Measurements from ENCODE around the gene SLC39A13. TPM values are rescaled to one million over a fixed set of nuclear protein-coding genes. Genes with fewer than 3 reads are reported as not detected.
A peak's percentile ranks its signal among the peaks of the same experiment; 100 is the strongest.

Gene SLC39A13
- total RNA-seq, 2 experiments from 2014 or later, result 10.0 to 10.5 TPM

- no peak for TF ChIP-seq CTCF (IDR thresholded peaks at IDR 0.05)
Observed at GRCh38 chr11:47441421-47441820, 33.0 kb downstream of the SLC39A13 start.

GRCh38 chr11:47442514-47442913, 34.1 kb downstream of the SLC39A13 start:
- POLR2A ChIA-PET, result interaction anchor here (1.9 kb wide), 1 partner anchor 16 kb away, joined by 10 read pairs; the partner anchor contains the start of gene PSMC3
- no peak overlapping the region for H3K4me3 Mint-ChIP-seq
- CTCF ChIA-PET, result interaction anchor here (1.0 to 2.7 kb wide), 4 partner anchors 11 to 68 kb away, joined by 3 to 8 read pairs (median 5); no protein-coding TSS in a partner anchor
- H3K36me3 Mint-ChIP-seq (ENCODE audit: low read depth), result no peaks in the 10 kb centered on the region
- H3K9me3 Mint-ChIP-seq, result no peaks in the 10 kb centered on the region
- peaks cover 6% of the 10 kb centered on the region for H3K4me1 Mint-ChIP-seq (ENCODE audit: low read depth)
- intact Hi-C loops (cut with micrococcal nuclease), result no loop called here
- H3K27ac Mint-ChIP-seq, result no peak overlapping the region
- TF ChIP-seq CTCF (IDR thresholded peaks at IDR 0.05), result no peak
- no peaks in the 10 kb centered on the region for H3K27me3 Mint-ChIP-seq
- no peak for ATAC-seq
- no peak for DNase-seq

More at GRCh38 chr11:47441421-47441820, 33.0 kb downstream of the SLC39A13 start:
- Mint-ChIP-seq H3K9me3 (no peaks in the 10 kb centered on the region), H3K4me3 (no peak overlapping the region), H3K36me3 (ENCODE audit: low read depth) (no peaks in the 10 kb centered on the region), H3K27ac (no peak overlapping the region), H3K27me3 (no peaks in the 10 kb centered on the region), H3K4me1 (ENCODE audit: low read depth) (peaks cover 6% of the 10 kb centered on the region)
- intact Hi-C loops (cut with micrococcal nuclease), result no loop called here
- ATAC-seq (no peak), DNase-seq (no peak)
- CTCF ChIA-PET, result no interaction called here
- POLR2A ChIA-PET, result interaction anchor here (1.9 kb wide), 1 partner anchor 15 kb away, joined by 10 read pairs; the partner anchor contains the start of gene PSMC3

GRCh38 chr11:47443028-47443700, 34.8 kb downstream of the SLC39A13 start:
- no peak for TF ChIP-seq CTCF (IDR thresholded peaks at IDR 0.05)

GRCh38 chr11:47443817-47444216, 35.4 kb downstream of the SLC39A13 start:
- Mint-ChIP-seq H3K27ac (no peak overlapping the region), H3K27me3 (no peaks in the 10 kb centered on the region), H3K4me3 (no peak overlapping the region), H3K4me1 (ENCODE audit: low read depth) (peaks cover 6% of the 10 kb centered on the region), H3K9me3 (no peaks in the 10 kb centered on the region), H3K36me3 (ENCODE audit: low read depth) (no peaks in the 10 kb centered on the region)
- POLR2A ChIA-PET, result no interaction called here
- no peak for ATAC-seq
- intact Hi-C loops (cut with micrococcal nuclease), result no loop called here
- DNase-seq, result no peak
- CTCF ChIA-PET, result interaction anchor here (1.6 to 2.7 kb wide), 4 partner anchors 10 to 70 kb away, joined by 4 to 8 read pairs (median 7); no protein-coding TSS in a partner anchor
- no peak for TF ChIP-seq CTCF (IDR thresholded peaks at IDR 0.05)

More at GRCh38 chr11:47443028-47443700, 34.8 kb downstream of the SLC39A13 start:
- Mint-ChIP-seq H3K4me3 (no peak overlapping the region), H3K27me3 (no peaks in the 10 kb centered on the region), H3K36me3 (ENCODE audit: low read depth) (no peaks in the 10 kb centered on the region), H3K27ac (no peak overlapping the region), H3K9me3 (no peaks in the 10 kb centered on the region), H3K4me1 (ENCODE audit: low read depth) (peaks cover 6% of the 10 kb centered on the region)
- POLR2A ChIA-PET, result interaction anchor here (1.9 kb wide), 1 partner anchor 17 kb away, joined by 10 read pairs; the partner anchor contains the start of gene PSMC3
- ATAC-seq (peak; percentile 78), DNase-seq (peak; percentile 23)
- CTCF ChIA-PET, result interaction anchor here (0.5 to 2.7 kb wide), 7 partner anchors 10 to 293 kb away, joined by 3 to 8 read pairs (median 4); no protein-coding TSS in a partner anchor
- intact Hi-C loops (cut with micrococcal nuclease), result no loop called here

- TF ChIP-seq CTCF (IDR thresholded peaks at IDR 0.05), result no peak
- Mint-ChIP-seq H3K27me3 (no peaks in the 10 kb centered on the region), H3K4me1 (ENCODE audit: low read depth) (peaks cover 6% of the 10 kb centered on the region), H3K4me3 (no peak overlapping the region), H3K36me3 (ENCODE audit: low read depth) (no peaks in the 10 kb centered on the region), H3K27ac (no peak overlapping the region), H3K9me3 (no peaks in the 10 kb centered on the region)
- ChIA-PET CTCF (interaction anchor here (0.6 kb wide), 1 partner anchor 19 kb away, joined by 3 read pairs; the partner anchor contains the start of gene PSMC3), POLR2A (interaction anchor here (0.7 to 1.1 kb wide), 2 partner anchors 106 to 117 kb away, joined by 3 to 5 read pairs; no protein-coding TSS in a partner anchor)
- intact Hi-C loops (cut with micrococcal nuclease), result no loop called here
- DNase-seq, result no peak
- ATAC-seq, result no peak
Observed at GRCh38 chr11:47445840-47446239, 37.5 kb downstream of the SLC39A13 start.

Measured in activated CD8-positive, alpha-beta T cell treated with anti-CD3 and anti-CD28 coated beads for 36 hours (primary cell).